K562 (cell line): ENCODE results near the gene SCIN. TPM values are rescaled to one million over a fixed set of nuclear protein-coding genes. Genes with fewer than 3 reads are reported as not detected.

ENCODE experiments used
- CAMTA2 ChIP-seq: fragments of 250-450 bp; sonication (Bioruptor Pico); conservative IDR thresholded peaks from 2 replicates; pipeline ENCODE4 v1.5.1; 2022
- ELF2 ChIP-seq: fragments of 250-450 bp; sonication (Bioruptor Pico); IDR thresholded peaks from 2 replicates; pipeline ENCODE4 v1.5.0; 2021; ENCODE audit warnings: mild to moderate bottlenecking
- HDAC3 ChIP-seq: fragments of 450-650 bp; IDR thresholded peaks from 2 replicates; pipeline ENCODE4 v1.6.1; 2018; ENCODE audit warnings: borderline replicate concordance, mild to moderate bottlenecking, moderate library complexity; ENCODE audit not compliant: partially characterized antibody
- HNRNPLL ChIP-seq: fragments of 200-400 bp; formaldehyde crosslinking; IDR thresholded peaks from 2 replicates; pipeline ENCODE4 v1.6.1; 2017; ENCODE audit warnings: low read length, low read depth, mild to moderate bottlenecking; ENCODE audit not compliant: poor library complexity, severe bottlenecking
- JUNB ChIP-seq: fragments of 450-650 bp; formaldehyde crosslinking; conservative IDR thresholded peaks from 2 replicates; pipeline ENCODE4 v1.4.0; 2020; ENCODE audit warnings: mild to moderate bottlenecking
- KHSRP ChIP-seq: fragments of 450-650 bp; IDR thresholded peaks from 2 replicates; pipeline ENCODE4 v1.6.1; 2017
- MYNN ChIP-seq, 2 experiments: sonication (generic); formaldehyde crosslinking in 1 of 2; IDR thresholded peaks; 2 replicates each; pipeline versions ENCODE4 v1.5.0 to v1.6.1; 2016 to 2020; ENCODE audit warnings: antibody characterized with exemption in 1 of 2, missing genetic modification reagents in 1 of 2
- NFE2 ChIP-seq: IDR thresholded peaks from 2 replicates; pipeline ENCODE4 v1.6.1; 2014; ENCODE audit warnings: antibody characterized with exemption, low read depth
- NRF1 ChIP-seq, 2 experiments: fragments of 450-650 bp; IDR thresholded peaks in 1 of 2; conservative IDR thresholded peaks in 1 of 2; 2 replicates each; pipeline ENCODE4 v1.6.1; 2014; ENCODE audit warnings: mild to moderate bottlenecking in 2 of 2
- PYGO2 ChIP-seq: fragments of 450-650 bp; IDR thresholded peaks from 2 replicates; pipeline ENCODE4 v1.6.1; 2016; ENCODE audit warnings: mild to moderate bottlenecking, missing genetic modification characterization, moderate library complexity, missing compliant biosample characterization
- SMARCA5 ChIP-seq: fragments of 450-650 bp; IDR thresholded peaks from 2 replicates; pipeline ENCODE4 v1.6.1; 2016
- SRSF9 ChIP-seq: fragments of 200-400 bp; formaldehyde crosslinking; IDR thresholded peaks from 2 replicates; pipeline ENCODE4 v1.6.1; 2017; ENCODE audit warnings: low read depth, low read length, borderline replicate concordance
- STAT5B ChIP-seq: fragments of 250-450 bp; sonication (Bioruptor Pico); IDR thresholded peaks from 2 replicates; pipeline ENCODE4 v1.8.0; 2021; ENCODE audit warnings: mild to moderate bottlenecking, inconsistent platforms
- TAF7 ChIP-seq: fragments of 450-650 bp; IDR thresholded peaks from 2 replicates; pipeline ENCODE4 v1.6.1; 2016; ENCODE audit warnings: missing genetic modification characterization, missing compliant biosample characterization
- TAF9B ChIP-seq: fragments of 450-650 bp; IDR thresholded peaks from 2 replicates; pipeline ENCODE4 v1.6.1; 2018; ENCODE audit warnings: mild to moderate bottlenecking; ENCODE audit not compliant: partially characterized antibody
- ZC3H4 ChIP-seq: sonication (generic); formaldehyde crosslinking; IDR thresholded peaks from 2 replicates; pipeline ENCODE4 v1.9.0; 2021; ENCODE audit warnings: missing genetic modification reagents, borderline replicate concordance
- ZFP30 ChIP-seq: fragments of 250-450 bp; sonication (Bioruptor Pico); IDR thresholded peaks from 2 replicates; pipeline ENCODE4 v1.8.0; 2022; ENCODE audit warnings: moderate library complexity, mild to moderate bottlenecking, inconsistent platforms, borderline replicate concordance
- ZNF766 ChIP-seq: fragments of 200-800 bp; sonication (Bioruptor generic); conservative IDR thresholded peaks from 2 replicates; pipeline ENCODE4 v1.6.1; 2016; ENCODE audit warnings: missing genetic modification characterization, missing compliant biosample characterization
- polyA plus RNA-seq, 8 experiments: library from polyadenylated mRNA; depleted of rRNA in 4 of 8; stranded (reverse) in 5 of 8; unstranded in 3 of 8; fragments of >200 nt; fragmentation: Nextera tagmentation in 2 of 8; fragmentation: Illumina TruSeq in 1 of 8; extraction: Ambion mirVana in 2 of 8; extraction: Trizol in 1 of 8; gene quantifications; 2 replicates each; pipeline versions ENCODE4 v1.2.1 to v1.2.3, GENCODE V29; 2011 to 2014; ENCODE audit warnings: inconsistent platforms in 1 of 8, missing spikeins in 1 of 8
- total RNA-seq, 7 experiments: library from RNA; depleted of rRNA in 6 of 7; stranded (reverse); fragments of >200 nt in 6 of 7; fragmentation: Illumina TruSeq in 2 of 7; extraction: Trizol in 2 of 7; gene quantifications; 2 replicates each; pipeline versions ENCODE4 v1.2.1 to v1.2.3, GENCODE V29; 2011 to 2021; ENCODE audit warnings: low replicate concordance in 1 of 7
- TF ChIP-seq, protein P1 (sequence below): sonication (generic); formaldehyde crosslinking; IDR thresholded peaks from 2 replicates; pipeline ENCODE4 v1.8.1; 2022; ENCODE audit warnings: missing genetic modification reagents
- TF ChIP-seq, protein P2 (sequence below): fragments of 250-450 bp; sonication (Bioruptor Pico); IDR thresholded peaks from 2 replicates; pipeline ENCODE4 v1.4.0; 2020; ENCODE audit warnings: mild to moderate bottlenecking
- TF ChIP-seq, protein P3 (sequence below): sonication (generic); formaldehyde crosslinking; IDR thresholded peaks from 2 replicates; pipeline ENCODE4 v1.8.0; 2022; ENCODE audit warnings: mild to moderate bottlenecking, missing genetic modification reagents
- TF ChIP-seq, protein P4 (sequence below), 2 experiments: fragments of 450-650 bp; IDR thresholded peaks; 2 replicates each; pipeline ENCODE4 v1.6.1; 2016

The SCIN gene
- total and polyA plus RNA-seq, 9 of the 15 experiments (the other 6 are each of a cell fraction or from before 2014, with no cell fraction given) = 0.67 to 18.2 (median 10.6) TPM

DNA sequence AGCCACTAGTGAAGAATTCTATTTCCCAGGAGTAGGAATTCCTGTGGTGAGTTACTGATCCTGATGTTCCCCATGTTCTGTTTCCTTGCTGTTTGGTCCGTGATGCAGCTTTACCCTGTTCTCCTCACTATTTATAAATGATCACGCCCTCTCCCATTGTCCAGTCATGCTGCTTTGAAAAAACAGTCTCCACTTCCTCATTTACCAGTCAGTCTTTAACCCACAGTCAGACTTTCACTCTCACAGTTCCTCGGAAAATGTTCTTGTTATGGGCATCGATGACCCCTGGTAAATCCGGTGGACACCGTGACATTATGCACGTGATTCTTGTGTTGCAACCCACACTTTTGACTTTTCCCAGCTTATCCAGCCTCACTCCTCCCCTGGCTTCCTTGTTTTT, 14.4 kb downstream of the SCIN start (continued):
- TF ChIP-seq NRF1 (conservative IDR thresholded peaks at IDR 0.05 in 1 of 2, IDR thresholded peaks at IDR 0.05 in 1 of 2) (no peak), KHSRP (no peak), ZC3H4 (CRISPR knock-in tag) (no peak), SRSF9 (no peak), ELF2 (CRISPR knock-in tag) (no peak), JUNB (no peak), HNRNPLL (no peak), TAF7 (tag) (no peak), CAMTA2 (CRISPR knock-in tag) (no peak), ZNF766 (CRISPR knock-in tag) (no peak), NFE2 (peak; percentile 84), STAT5B (CRISPR knock-in tag) (no peak), HDAC3 (no peak), MYNN (IDR thresholded peaks at IDR 0.05) (no peak), MYNN (CRISPR knock-in tag; IDR thresholded peaks at IDR 0.05) (no peak), TAF9B (no peak), SMARCA5 (no peak), PYGO2 (no peak), ZFP30 (CRISPR knock-in tag) (no peak)
- TF ChIP-seq, protein P1, sequence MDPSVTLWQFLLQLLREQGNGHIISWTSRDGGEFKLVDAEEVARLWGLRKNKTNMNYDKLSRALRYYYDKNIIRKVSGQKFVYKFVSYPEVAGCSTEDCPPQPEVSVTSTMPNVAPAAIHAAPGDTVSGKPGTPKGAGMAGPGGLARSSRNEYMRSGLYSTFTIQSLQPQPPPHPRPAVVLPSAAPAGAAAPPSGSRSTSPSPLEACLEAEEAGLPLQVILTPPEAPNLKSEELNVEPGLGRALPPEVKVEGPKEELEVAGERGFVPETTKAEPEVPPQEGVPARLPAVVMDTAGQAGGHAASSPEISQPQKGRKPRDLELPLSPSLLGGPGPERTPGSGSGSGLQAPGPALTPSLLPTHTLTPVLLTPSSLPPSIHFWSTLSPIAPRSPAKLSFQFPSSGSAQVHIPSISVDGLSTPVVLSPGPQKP (CRISPR knock-in tag) = no peak
- TF ChIP-seq, protein P2, sequence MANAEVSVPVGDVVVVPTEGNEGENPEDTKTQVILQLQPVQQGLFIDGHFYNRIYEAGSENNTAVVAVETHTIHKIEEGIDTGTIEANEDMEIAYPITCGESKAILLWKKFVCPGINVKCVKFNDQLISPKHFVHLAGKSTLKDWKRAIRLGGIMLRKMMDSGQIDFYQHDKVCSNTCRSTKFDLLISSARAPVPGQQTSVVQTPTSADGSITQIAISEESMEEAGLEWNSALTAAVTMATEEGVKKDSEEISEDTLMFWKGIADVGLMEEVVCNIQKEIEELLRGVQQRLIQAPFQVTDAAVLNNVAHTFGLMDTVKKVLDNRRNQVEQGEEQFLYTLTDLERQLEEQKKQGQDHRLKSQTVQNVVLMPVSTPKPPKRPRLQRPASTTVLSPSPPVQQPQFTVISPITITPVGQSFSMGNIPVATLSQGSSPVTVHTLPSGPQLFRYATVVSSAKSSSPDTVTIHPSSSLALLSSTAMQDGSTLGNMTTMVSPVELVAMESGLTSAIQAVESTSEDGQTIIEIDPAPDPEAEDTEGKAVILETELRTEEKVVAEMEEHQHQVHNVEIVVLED = no peak
- TF ChIP-seq, protein P3, sequence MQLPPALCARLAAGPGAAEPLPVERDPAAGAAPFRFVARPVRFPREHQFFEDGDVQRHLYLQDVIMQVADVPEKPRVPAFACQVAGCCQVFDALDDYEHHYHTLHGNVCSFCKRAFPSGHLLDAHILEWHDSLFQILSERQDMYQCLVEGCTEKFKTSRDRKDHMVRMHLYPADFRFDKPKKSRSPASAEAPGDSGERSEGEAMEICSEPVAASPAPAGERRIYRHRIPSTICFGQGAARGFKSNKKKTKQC = no peak
- TF ChIP-seq, protein P4, sequence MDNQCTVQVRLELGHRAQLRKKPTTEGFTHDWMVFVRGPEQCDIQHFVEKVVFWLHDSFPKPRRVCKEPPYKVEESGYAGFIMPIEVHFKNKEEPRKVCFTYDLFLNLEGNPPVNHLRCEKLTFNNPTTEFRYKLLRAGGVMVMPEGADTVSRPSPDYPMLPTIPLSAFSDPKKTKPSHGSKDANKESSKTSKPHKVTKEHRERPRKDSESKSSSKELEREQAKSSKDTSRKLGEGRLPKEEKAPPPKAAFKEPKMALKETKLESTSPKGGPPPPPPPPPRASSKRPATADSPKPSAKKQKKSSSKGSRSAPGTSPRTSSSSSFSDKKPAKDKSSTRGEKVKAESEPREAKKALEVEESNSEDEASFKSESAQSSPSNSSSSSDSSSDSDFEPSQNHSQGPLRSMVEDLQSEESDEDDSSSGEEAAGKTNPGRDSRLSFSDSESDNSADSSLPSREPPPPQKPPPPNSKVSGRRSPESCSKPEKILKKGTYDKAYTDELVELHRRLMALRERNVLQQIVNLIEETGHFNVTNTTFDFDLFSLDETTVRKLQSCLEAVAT (IDR thresholded peaks at IDR 0.05) = 0 out of 4 replicates have a peak, but pooled peaks of 1 of the 2 experiments have one; percentile 16
